ENCODE results near the gene BICD1. TPM values are rescaled to one million over a fixed set of nuclear protein-coding genes. Genes with fewer than 3 reads are reported as not detected.
A peak's percentile ranks its signal among the peaks of the same experiment; 100 is the strongest.

Gene BICD1
- total and polyA plus RNA-seq, 2 of the 13 experiments (the other 11 are each of a cell fraction or from before 2014, with no cell fraction given) = 4.5 to 5.2 TPM

- TF ChIP-seq HNF4G (IDR thresholded peaks at IDR 0.05; ENCODE audit: borderline replicate concordance, low read depth, low read length) = peak; percentile 18; the same call in 1 of the 2 replicates
- no peak for TF ChIP-seq HNF4G (CRISPR knock-in tag; IDR thresholded peaks at IDR 0.05; ENCODE audit: borderline replicate concordance, low read depth)
- TF ChIP-seq, protein P1, sequence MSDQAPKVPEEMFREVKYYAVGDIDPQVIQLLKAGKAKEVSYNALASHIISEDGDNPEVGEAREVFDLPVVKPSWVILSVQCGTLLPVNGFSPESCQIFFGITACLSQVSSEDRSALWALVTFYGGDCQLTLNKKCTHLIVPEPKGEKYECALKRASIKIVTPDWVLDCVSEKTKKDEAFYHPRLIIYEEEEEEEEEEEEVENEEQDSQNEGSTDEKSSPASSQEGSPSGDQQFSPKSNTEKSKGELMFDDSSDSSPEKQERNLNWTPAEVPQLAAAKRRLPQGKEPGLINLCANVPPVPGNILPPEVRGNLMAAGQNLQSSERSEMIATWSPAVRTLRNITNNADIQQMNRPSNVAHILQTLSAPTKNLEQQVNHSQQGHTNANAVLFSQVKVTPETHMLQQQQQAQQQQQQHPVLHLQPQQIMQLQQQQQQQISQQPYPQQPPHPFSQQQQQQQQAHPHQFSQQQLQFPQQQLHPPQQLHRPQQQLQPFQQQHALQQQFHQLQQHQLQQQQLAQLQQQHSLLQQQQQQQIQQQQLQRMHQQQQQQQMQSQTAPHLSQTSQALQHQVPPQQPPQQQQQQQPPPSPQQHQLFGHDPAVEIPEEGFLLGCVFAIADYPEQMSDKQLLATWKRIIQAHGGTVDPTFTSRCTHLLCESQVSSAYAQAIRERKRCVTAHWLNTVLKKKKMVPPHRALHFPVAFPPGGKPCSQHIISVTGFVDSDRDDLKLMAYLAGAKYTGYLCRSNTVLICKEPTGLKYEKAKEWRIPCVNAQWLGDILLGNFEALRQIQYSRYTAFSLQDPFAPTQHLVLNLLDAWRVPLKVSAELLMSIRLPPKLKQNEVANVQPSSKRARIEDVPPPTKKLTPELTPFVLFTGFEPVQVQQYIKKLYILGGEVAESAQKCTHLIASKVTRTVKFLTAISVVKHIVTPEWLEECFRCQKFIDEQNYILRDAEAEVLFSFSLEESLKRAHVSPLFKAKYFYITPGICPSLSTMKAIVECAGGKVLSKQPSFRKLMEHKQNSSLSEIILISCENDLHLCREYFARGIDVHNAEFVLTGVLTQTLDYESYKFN (CRISPR knock-in tag; conservative IDR thresholded peaks at IDR 0.05) = peak; percentile 49
- TF ChIP-seq ASH2L (IDR thresholded peaks at IDR 0.05; ENCODE audit: insufficient read length, low read depth, low read length) = peak; percentile 29
- TF ChIP-seq ZNF713 (CRISPR knock-in tag; IDR thresholded peaks at IDR 0.05) = no peak
Observed at GRCh38 chr12:32140877-32141276, 34.2 kb downstream of the BICD1 start (continued).

GRCh38 chr12:32145096-32145495, 38.4 kb downstream of the BICD1 start:
- CTCF ChIA-PET (ENCODE audit: low intra/inter-chr PET ratio, low total read pairs) = no interaction called here

More at GRCh38 chr12:32145096-32145495, 38.4 kb downstream of the BICD1 start:
- H3K4me2 ChIP-seq (ENCODE audit: low read depth, low read length) = no peak overlapping the region
- no peak overlapping the region for H2AFZ ChIP-seq (ENCODE audit: low read length)
- TF ChIP-seq ZNF138 (CRISPR knock-in tag; IDR thresholded peaks at IDR 0.05; ENCODE audit: low read depth) = no peak
- TF ChIP-seq CEBPB (IDR thresholded peaks at IDR 0.05; ENCODE audit: borderline replicate concordance, low read depth, low read length) = peak; percentile 15; the same call in 1 of the 2 replicates
- no peak overlapping the region for H3K9ac ChIP-seq (ENCODE audit: insufficient read depth, low read depth, low read length)
- POLR2A ChIA-PET = no interaction called here
- H3K36me3 ChIP-seq (replicated peaks in 1 of 2; ENCODE audit: control insufficient read depth in 1 of 2, insufficient read depth in 2 of 2, low read length in 2 of 2) = no peaks in the 10 kb centered on the region
- intact Hi-C loops (cut with micrococcal nuclease; ENCODE audit: unreplicated experiment) = no loop called here
- in situ Hi-C loops (cut with HindIII; ENCODE audit: extremely low pct_ligation_motif_present, low pct_unique_long_range_greater_than_20kb) = no loop called here
- no peaks in the 10 kb centered on the region for H3K27me3 ChIP-seq (ENCODE audit: control insufficient read depth in 1 of 2, insufficient read depth in 2 of 2, low read length in 2 of 2)
- H3K79me2 ChIP-seq (ENCODE audit: insufficient read depth, low read length) = peaks cover 1% of the 10 kb centered on the region
- FAIRE-seq (no peak), DNase-seq (ENCODE audit: low spot score) (no peak), ATAC-seq (no peak)
- no peaks in the 10 kb centered on the region for H3K9me3 ChIP-seq (ENCODE audit: low read length)
- no TSS peak for BruUV-seq (replicated peaks)
- H3K4me3 ChIP-seq (replicated peaks in 1 of 3; ENCODE audit: insufficient read depth in 1 of 3, low read depth in 2 of 3, low read length in 3 of 3) = no peak overlapping the region
- 37% methylated on average over 1 of the region's 1 CpG for WGBS (ENCODE audit: low lambda C conversion rate)
- H3K27ac ChIP-seq (ENCODE audit: extremely low read length, insufficient read depth, low read length) = no peak overlapping the region
- no peaks in the 10 kb centered on the region for H4K20me1 ChIP-seq (ENCODE audit: insufficient read depth, low read length)
- peaks cover 28% of the 10 kb centered on the region for H3K4me1 ChIP-seq (ENCODE audit: insufficient read depth, low read length)

Measured in HepG2 (cell line).